HepG2 (cell line): ENCODE measurements around the gene RNF113A. TPM values are rescaled to one million over a fixed set of nuclear protein-coding genes. Genes with fewer than 3 reads are reported as not detected.

Experiments
- ATF1 ChIP-seq: IDR thresholded peaks from 2 replicates; pipeline ENCODE4 v1.6.1; 2016; ENCODE audit warnings: mild to moderate bottlenecking, control low read depth
- CCAR2 ChIP-seq: fragments of 200-400 bp; formaldehyde crosslinking; optimal IDR thresholded peaks from 2 replicates; pipeline ENCODE3; 2018; ENCODE audit warnings: low read depth, mild to moderate bottlenecking, low read length, moderate library complexity
- CENPT ChIP-seq: sonication (generic); formaldehyde crosslinking; IDR thresholded peaks from 2 replicates; pipeline ENCODE4 v1.8.0; 2022; ENCODE audit warnings: low read depth, mild to moderate bottlenecking, moderate library complexity, missing genetic modification reagents
- CREB1 ChIP-seq, 2 experiments: fragments of 450-650 bp in 1 of 2; IDR thresholded peaks; 2 replicates each; pipeline ENCODE4 v1.6.1; 2016 to 2017; ENCODE audit warnings: control low read depth in 1 of 2, mild to moderate bottlenecking in 1 of 2, missing compliant biosample characterization in 1 of 2, missing genetic modification characterization in 1 of 2
- ELF3 ChIP-seq: IDR thresholded peaks from 2 replicates; pipeline ENCODE4 v1.6.1; 2016; ENCODE audit warnings: missing genetic modification reagents, missing compliant biosample characterization
- HCFC1 ChIP-seq: fragments of 150-350 bp; IDR thresholded peaks from 2 replicates; pipeline ENCODE4 v1.6.1; 2014; ENCODE audit warnings: low read depth, low read length
- HMGA1 ChIP-seq: sonication (generic); formaldehyde crosslinking; conservative IDR thresholded peaks from 2 replicates; pipeline ENCODE4 v1.4.0; 2020; ENCODE audit warnings: missing genetic modification reagents
- JUN ChIP-seq: sonication (generic); formaldehyde crosslinking; IDR thresholded peaks from 2 replicates; pipeline ENCODE4 v1.4.0; 2020; ENCODE audit warnings: mild to moderate bottlenecking, missing genetic modification reagents
- MIER2 ChIP-seq: IDR thresholded peaks from 2 replicates; pipeline ENCODE4 v1.6.1; 2016; ENCODE audit warnings: missing biosample characterization, missing genetic modification reagents
- NCOA2 ChIP-seq: sonication (generic); formaldehyde crosslinking; IDR thresholded peaks from 2 replicates; pipeline ENCODE4 v1.8.0; 2022; ENCODE audit warnings: inconsistent platforms
- PRMT3 ChIP-seq: sonication (generic); formaldehyde crosslinking; IDR thresholded peaks from 2 replicates; pipeline ENCODE4 v1.8.1; 2022; ENCODE audit warnings: low read depth, mild to moderate bottlenecking, moderate library complexity, missing genetic modification reagents, borderline replicate concordance
- RFX1 ChIP-seq: fragments of 450-650 bp; IDR thresholded peaks from 2 replicates; pipeline ENCODE4 v1.6.1; 2017
- SKI ChIP-seq: fragments of 450-650 bp; IDR thresholded peaks from one replicate; pipeline ENCODE4 v1.6.1; 2018; ENCODE audit warnings: mild to moderate bottlenecking; ENCODE audit not compliant: partially characterized antibody
- SMARCC2 ChIP-seq: fragments of 450-650 bp; IDR thresholded peaks from 2 replicates; pipeline ENCODE4 v1.6.1; 2017; ENCODE audit warnings: antibody characterized with exemption, mild to moderate bottlenecking
- SMC3 ChIP-seq: IDR thresholded peaks from 2 replicates; pipeline ENCODE4 v1.6.1; 2011; ENCODE audit warnings: low read length, improper control_type of control experiment
- SMYD3 ChIP-seq: sonication (generic); formaldehyde crosslinking; IDR thresholded peaks from 2 replicates; pipeline ENCODE4 v1.8.1; 2023; ENCODE audit warnings: mild to moderate bottlenecking, missing genetic modification reagents
- TCF12 ChIP-seq, 2 experiments: fragments of 450-650 bp in 1 of 2; sonication (generic) in 1 of 2; formaldehyde crosslinking in 1 of 2; IDR thresholded peaks; 2 replicates each; pipeline versions ENCODE4 v1.6.1 to v1.8.0; 2017 to 2022; ENCODE audit warnings: antibody characterized with exemption in 1 of 2, mild to moderate bottlenecking in 1 of 2, missing genetic modification reagents in 1 of 2, moderate library complexity in 1 of 2
- ZNF331 ChIP-seq: sonication (generic); formaldehyde crosslinking; IDR thresholded peaks from 2 replicates; pipeline ENCODE4 v1.4.0; 2020; ENCODE audit warnings: missing genetic modification reagents
- ZNF644 ChIP-seq: IDR thresholded peaks from 2 replicates; pipeline ENCODE4 v1.6.1; 2016; ENCODE audit warnings: low read depth
- ZNF749 ChIP-seq: sonication (generic); formaldehyde crosslinking; IDR thresholded peaks from 2 replicates; pipeline ENCODE4 v1.8.0; 2022; ENCODE audit warnings: mild to moderate bottlenecking, missing genetic modification reagents, moderate library complexity, borderline replicate concordance
- ZNF766 ChIP-seq: sonication (generic); formaldehyde crosslinking; IDR thresholded peaks from 2 replicates; pipeline ENCODE4 v1.5.0; 2020; ENCODE audit warnings: missing genetic modification reagents, borderline replicate concordance
- ZSCAN25 ChIP-seq: sonication (generic); formaldehyde crosslinking; IDR thresholded peaks from 2 replicates; pipeline ENCODE4 v1.8.0; 2022; ENCODE audit warnings: mild to moderate bottlenecking, missing genetic modification reagents
- polyA plus RNA-seq, 8 experiments: library from polyadenylated mRNA; depleted of rRNA in 3 of 8; stranded (reverse) in 7 of 8; unstranded in 1 of 8; fragments of >200 nt; fragmentation: Illumina TruSeq in 4 of 8; extraction: Trizol in 4 of 8; gene quantifications; 2 replicates each; pipeline versions ENCODE4 v1.2.1 to v1.2.3, GENCODE V29; 2011 to 2016; ENCODE audit warnings: low read depth in 4 of 8, missing spikeins in 1 of 8, mixed read lengths in 1 of 8; ENCODE audit not compliant: insufficient read depth in 1 of 8
- total RNA-seq, 5 experiments: library from RNA; depleted of rRNA; stranded (reverse); fragments of >200 nt; fragmentation: Illumina TruSeq; extraction: Trizol; gene quantifications; 2 replicates each; pipeline ENCODE4 v1.2.3, GENCODE V29; 2016; ENCODE audit warnings: low read depth in 1 of 5
- TF ChIP-seq, protein P1 (sequence below): sonication (generic); formaldehyde crosslinking; IDR thresholded peaks from 2 replicates; pipeline ENCODE4 v1.5.0; 2020; ENCODE audit warnings: missing genetic modification reagents, mild to moderate bottlenecking, borderline replicate concordance
- TF ChIP-seq, protein P2 (sequence below): sonication (generic); formaldehyde crosslinking; IDR thresholded peaks from 2 replicates; pipeline ENCODE4 v1.8.1; 2023; ENCODE audit warnings: mild to moderate bottlenecking, inconsistent platforms, moderate library complexity, missing genetic modification reagents, borderline replicate concordance
- TF ChIP-seq, protein P3 (sequence below): sonication (generic); formaldehyde crosslinking; IDR thresholded peaks from 2 replicates; pipeline ENCODE4 v1.4.0; 2020; ENCODE audit warnings: missing genetic modification reagents, mild to moderate bottlenecking, borderline replicate concordance
- TF ChIP-seq, protein P4 (sequence below): sonication (generic); formaldehyde crosslinking; IDR thresholded peaks from 2 replicates; pipeline ENCODE4 v1.4.0; 2020; ENCODE audit warnings: missing genetic modification reagents

The RNF113A gene
- total and polyA plus RNA-seq, 2 of the 13 experiments (the other 11 are each of a cell fraction or from before 2014, with no cell fraction given): 14.0 to 15.4 TPM

DNA sequence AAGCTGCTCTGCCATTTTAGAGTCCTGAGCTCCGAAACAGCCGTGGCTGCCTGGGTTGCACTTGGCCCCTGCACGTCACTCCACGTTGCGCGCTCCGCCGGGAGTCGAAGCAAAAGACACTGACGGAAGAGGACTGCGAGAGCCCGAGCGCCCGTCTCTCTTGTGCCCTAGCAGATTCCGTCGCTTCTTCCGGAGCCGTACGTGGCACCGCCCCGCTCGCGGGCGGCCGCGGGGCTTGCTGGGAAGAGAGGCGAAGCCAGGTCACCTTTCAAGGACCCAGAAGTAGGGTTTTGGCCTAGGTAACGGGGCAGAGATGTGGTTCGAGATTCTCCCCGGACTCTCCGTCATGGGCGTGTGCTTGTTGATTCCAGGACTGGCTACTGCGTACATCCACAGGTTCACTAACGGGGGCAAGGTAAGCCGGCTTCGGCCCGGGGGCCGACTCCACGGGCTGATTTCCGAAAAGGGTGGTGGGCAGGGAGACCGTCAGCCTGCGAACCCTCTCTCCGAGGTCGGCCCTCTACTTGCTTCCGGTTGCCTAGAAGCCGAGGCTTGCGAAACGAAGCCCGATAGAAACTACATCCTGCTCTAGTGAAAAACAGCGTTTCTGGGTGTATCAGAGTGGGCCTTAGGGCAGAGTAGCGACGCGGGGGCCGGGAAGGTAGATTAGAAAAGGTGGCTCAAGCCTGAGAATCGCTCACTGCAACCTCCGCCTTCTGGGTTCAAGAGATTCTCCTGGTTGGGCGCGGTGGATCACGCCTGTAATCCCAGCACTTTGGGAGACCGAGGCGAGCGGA, at the start of gene RNF113A, which contains the start of gene NDUFA1 (continued):
- TF ChIP-seq, protein P1, sequence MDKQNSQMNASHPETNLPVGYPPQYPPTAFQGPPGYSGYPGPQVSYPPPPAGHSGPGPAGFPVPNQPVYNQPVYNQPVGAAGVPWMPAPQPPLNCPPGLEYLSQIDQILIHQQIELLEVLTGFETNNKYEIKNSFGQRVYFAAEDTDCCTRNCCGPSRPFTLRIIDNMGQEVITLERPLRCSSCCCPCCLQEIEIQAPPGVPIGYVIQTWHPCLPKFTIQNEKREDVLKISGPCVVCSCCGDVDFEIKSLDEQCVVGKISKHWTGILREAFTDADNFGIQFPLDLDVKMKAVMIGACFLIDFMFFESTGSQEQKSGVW: no peak
- TF ChIP-seq, protein P2, sequence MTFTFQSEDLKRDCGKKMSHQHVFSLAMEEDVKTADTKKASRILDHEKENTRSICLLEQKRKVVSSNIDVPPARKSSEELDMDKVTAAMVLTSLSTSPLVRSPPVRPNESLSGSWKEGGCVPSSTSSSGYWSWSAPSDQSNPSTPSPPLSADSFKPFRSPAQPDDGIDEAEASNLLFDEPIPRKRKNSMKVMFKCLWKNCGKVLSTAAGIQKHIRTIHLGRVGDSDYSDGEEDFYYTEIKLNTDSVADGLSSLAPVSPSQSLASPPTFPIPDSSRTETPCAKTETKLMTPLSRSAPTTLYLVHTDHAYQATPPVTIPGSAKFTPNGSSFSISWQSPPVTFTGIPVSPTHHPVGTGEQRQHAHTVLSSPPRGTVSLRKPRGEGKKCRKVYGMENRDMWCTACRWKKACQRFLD (CRISPR knock-in tag): peak; percentile 84; the same call in 1 of the 2 replicates
- TF ChIP-seq HMGA1 (CRISPR knock-in tag) (no peak), SMYD3 (CRISPR knock-in tag) (0 out of 2 replicates have a peak, but pooled peaks have one; percentile 71), ATF1 (0 out of 2 replicates have a peak, but pooled peaks have one; percentile 39), CENPT (CRISPR knock-in tag) (no peak), ZNF331 (CRISPR knock-in tag) (0 out of 2 replicates have a peak, but pooled peaks have one; percentile 40), ZNF749 (CRISPR knock-in tag) (no peak), SMARCC2 (no peak), ELF3 (CRISPR knock-in tag) (peak; percentile 69), RFX1 (no peak), MIER2 (no peak), CCAR2 (no peak), NCOA2 (0 out of 2 replicates have a peak, but pooled peaks have one; percentile 9), ZNF644 (CRISPR knock-in tag) (no peak), ZSCAN25 (CRISPR knock-in tag) (no peak), ZNF766 (peak; percentile 60; the same call in 1 of the 2 replicates), SKI (no peak), SMC3 (no peak), HCFC1 (no peak), CREB1 (IDR thresholded peaks at IDR 0.05) (peak; percentile 60), CREB1 (CRISPR knock-in tag; IDR thresholded peaks at IDR 0.05) (peak; percentile 86), JUN (CRISPR knock-in tag) (no peak), TCF12 (IDR thresholded peaks at IDR 0.05) (no peak), TCF12 (CRISPR knock-in tag; IDR thresholded peaks at IDR 0.05) (no peak), PRMT3 (CRISPR knock-in tag) (no peak)
- TF ChIP-seq, protein P3, sequence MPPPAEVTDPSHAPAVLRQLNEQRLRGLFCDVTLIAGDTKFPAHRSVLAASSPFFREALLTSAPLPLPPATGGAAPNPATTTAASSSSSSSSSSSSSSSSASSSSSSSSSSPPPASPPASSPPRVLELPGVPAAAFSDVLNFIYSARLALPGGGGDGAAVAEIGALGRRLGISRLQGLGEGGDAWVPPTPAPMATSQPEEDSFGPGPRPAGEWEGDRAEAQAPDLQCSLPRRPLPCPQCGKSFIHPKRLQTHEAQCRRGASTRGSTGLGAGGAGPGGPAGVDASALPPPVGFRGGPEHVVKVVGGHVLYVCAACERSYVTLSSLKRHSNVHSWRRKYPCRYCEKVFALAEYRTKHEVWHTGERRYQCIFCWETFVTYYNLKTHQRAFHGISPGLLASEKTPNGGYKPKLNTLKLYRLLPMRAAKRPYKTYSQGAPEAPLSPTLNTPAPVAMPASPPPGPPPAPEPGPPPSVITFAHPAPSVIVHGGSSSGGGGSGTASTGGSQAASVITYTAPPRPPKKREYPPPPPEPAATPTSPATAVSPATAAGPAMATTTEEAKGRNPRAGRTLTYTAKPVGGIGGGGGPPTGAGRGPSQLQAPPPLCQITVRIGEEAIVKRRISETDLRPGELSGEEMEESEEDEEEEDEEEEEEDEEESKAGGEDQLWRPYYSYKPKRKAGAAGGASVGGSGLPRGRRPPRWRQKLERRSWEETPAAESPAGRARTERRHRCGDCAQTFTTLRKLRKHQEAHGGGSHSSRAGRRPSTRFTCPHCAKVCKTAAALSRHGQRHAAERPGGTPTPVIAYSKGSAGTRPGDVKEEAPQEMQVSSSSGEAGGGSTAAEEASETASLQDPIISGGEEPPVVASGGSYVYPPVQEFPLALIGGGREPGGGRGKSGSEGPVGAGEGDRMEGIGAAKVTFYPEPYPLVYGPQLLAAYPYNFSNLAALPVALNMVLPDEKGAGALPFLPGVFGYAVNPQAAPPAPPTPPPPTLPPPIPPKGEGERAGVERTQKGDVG (CRISPR knock-in tag): no peak
- TF ChIP-seq, protein P4, sequence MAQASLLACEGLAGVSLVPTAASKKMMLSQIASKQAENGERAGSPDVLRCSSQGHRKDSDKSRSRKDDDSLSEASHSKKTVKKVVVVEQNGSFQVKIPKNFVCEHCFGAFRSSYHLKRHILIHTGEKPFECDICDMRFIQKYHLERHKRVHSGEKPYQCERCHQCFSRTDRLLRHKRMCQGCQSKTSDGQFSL (CRISPR knock-in tag): no peak
